WTC11 (cell line): Measurements from ENCODE around the gene HEPHL1. TPM values are rescaled to one million over a fixed set of nuclear protein-coding genes. Genes with fewer than 3 reads are reported as not detected.

ENCODE experiments used
- ATAC-seq: fragments of 200-7000 bp; cut with Tn5 transposase; 2 replicates; pipeline ENCODE4 v1.10.0; 2021; ENCODE audit warnings: mild to moderate bottlenecking, moderate library complexity
- CTCF ChIA-PET: fragments of 300-600 bp; sonication (Branson Sonifier 250); formaldehyde crosslinking; loops from one replicate; lab custom pipeline; 2021; ENCODE audit warnings: antibody characterized with exemption; lab: Charles Lee
- POLR2A ChIA-PET: fragments of 350-600 bp; sonication (Branson Sonifier 250); formaldehyde crosslinking; loops from one replicate; lab custom pipeline; 2021; ENCODE audit warnings: antibody characterized with exemption; lab: Charles Lee
- DNase-seq: peaks from one replicate; pipeline ENCODE4 v3.0.0; 2021; ENCODE audit warnings: low spot score
- H3K27ac Mint-ChIP-seq: 2 replicates; pipeline ENCODE4 v1.8.0; 2021; ENCODE audit warnings: mixed read lengths
- H3K27me3 Mint-ChIP-seq: 2 replicates; pipeline ENCODE4 v1.8.0; 2021; ENCODE audit warnings: low read depth, mild to moderate bottlenecking, moderate library complexity, mixed read lengths
- H3K36me3 Mint-ChIP-seq: 2 replicates; pipeline ENCODE4 v1.8.0; 2021; ENCODE audit warnings: mixed read lengths
- H3K4me1 Mint-ChIP-seq: 2 replicates; pipeline ENCODE4 v1.8.0; 2022; ENCODE audit warnings: mixed read lengths
- H3K4me3 Mint-ChIP-seq: 2 replicates; pipeline ENCODE4 v1.8.0; 2021; ENCODE audit warnings: mild to moderate bottlenecking, moderate library complexity, mixed read lengths
- H3K9me3 Mint-ChIP-seq: 2 replicates; pipeline ENCODE4 v1.8.0; 2021; ENCODE audit warnings: mixed read lengths
- AR ChIP-seq: fragments of 250-450 bp; sonication (Bioruptor Pico); IDR thresholded peaks from 2 replicates; pipeline ENCODE4 v1.9.0; 2021; ENCODE audit warnings: mild to moderate bottlenecking
- ATF2 ChIP-seq: sonication (generic); formaldehyde crosslinking; IDR thresholded peaks from 2 replicates; pipeline ENCODE4 v1.8.1; 2022; ENCODE audit warnings: low read depth, missing genetic modification reagents, borderline replicate concordance
- FOXP1 ChIP-seq: sonication (generic); formaldehyde crosslinking; IDR thresholded peaks from 2 replicates; pipeline ENCODE4 v1.8.0; 2022; ENCODE audit warnings: missing genetic modification reagents, mild to moderate bottlenecking, moderate library complexity, borderline replicate concordance
- MLX ChIP-seq: sonication (generic); formaldehyde crosslinking; IDR thresholded peaks from 2 replicates; pipeline ENCODE4 v1.8.1; 2023; ENCODE audit warnings: mild to moderate bottlenecking, missing genetic modification reagents, moderate library complexity
- NFATC4 ChIP-seq: fragments of 250-450 bp; sonication (Bioruptor Pico); IDR thresholded peaks from 2 replicates; pipeline ENCODE4 v1.9.0; 2021; ENCODE audit warnings: mild to moderate bottlenecking
- NFE2L1 ChIP-seq: sonication (generic); formaldehyde crosslinking; IDR thresholded peaks from 2 replicates; pipeline ENCODE4 v1.8.1; 2023; ENCODE audit warnings: missing genetic modification reagents
- NFYB ChIP-seq: sonication (generic); formaldehyde crosslinking; conservative IDR thresholded peaks from 2 replicates; pipeline ENCODE4 v1.8.0; 2022; ENCODE audit warnings: low read depth, missing genetic modification reagents
- SMAD4 ChIP-seq: sonication (generic); formaldehyde crosslinking; IDR thresholded peaks from 2 replicates; pipeline ENCODE4 v1.8.0; 2022; ENCODE audit warnings: mild to moderate bottlenecking, missing genetic modification reagents
- SOX15 ChIP-seq: fragments of 250-450 bp; sonication (Bioruptor Pico); IDR thresholded peaks from 2 replicates; pipeline ENCODE4 v1.9.0; 2021; ENCODE audit warnings: mild to moderate bottlenecking
- TCF7 ChIP-seq: sonication (generic); formaldehyde crosslinking; IDR thresholded peaks from 2 replicates; pipeline ENCODE4 v1.8.0; 2022; ENCODE audit warnings: mild to moderate bottlenecking, low read depth, missing genetic modification reagents, moderate library complexity
- ZNF263 ChIP-seq: sonication (generic); formaldehyde crosslinking; IDR thresholded peaks from 2 replicates; pipeline ENCODE4 v1.8.1; 2022; ENCODE audit warnings: low read depth, mild to moderate bottlenecking, moderate library complexity, missing genetic modification reagents
- ZNF396 ChIP-seq: fragments of 250-450 bp; sonication (Bioruptor Pico); IDR thresholded peaks from 2 replicates; pipeline ENCODE4 v1.8.0; 2021; ENCODE audit warnings: mild to moderate bottlenecking, moderate library complexity, borderline replicate concordance
- ZNF512 ChIP-seq: sonication (generic); formaldehyde crosslinking; IDR thresholded peaks from 2 replicates; pipeline ENCODE4 v1.8.1; 2022; ENCODE audit warnings: missing genetic modification reagents, borderline replicate concordance
- total RNA-seq: library from RNA; stranded (reverse); gene quantifications from 3 replicates; pipeline ENCODE4 v1.2.3, GENCODE V29; 2021

The HEPHL1 gene
- total RNA-seq, 1 experiment from 2014 or later = 0.13 TPM

- peaks cover 22% of the 10 kb centered on the region for H3K9me3 Mint-ChIP-seq
- ATAC-seq = no peak
- no peak for TF ChIP-seq TCF7 (CRISPR knock-in tag)
- no peak for TF ChIP-seq NFYB (CRISPR knock-in tag)
- no peak for TF ChIP-seq ZNF396
- no peak for TF ChIP-seq FOXP1
- no peak for TF ChIP-seq ZNF512
- TF ChIP-seq, all 79 proteins: peak for 0
- no peak for DNase-seq
- Mint-ChIP-seq H3K27me3 (peaks cover under 1% of the 10 kb centered on the region; the same call in 1 of the 2 replicates), H3K27ac (no peak overlapping the region), H3K4me3 (no peak overlapping the region), H3K4me1 (no peaks in the 10 kb centered on the region), H3K36me3 (peaks cover 7% of the 10 kb centered on the region)
- CTCF ChIA-PET = no interaction called here
- POLR2A ChIA-PET = no interaction called here
Observed at GRCh38 chr11:94010136-94010535, 11.0 kb upstream of the HEPHL1 start.

GRCh38 chr11:94011478-94011877 is 9.7 kb upstream of the HEPHL1 start:
- no peak for DNase-seq
- Mint-ChIP-seq H3K9me3 (peaks cover 34% of the 10 kb centered on the region), H3K27me3 (peaks cover 5% of the 10 kb centered on the region; the same call in 1 of the 2 replicates), H3K4me1 (no peaks in the 10 kb centered on the region), H3K36me3 (peaks cover 13% of the 10 kb centered on the region), H3K27ac (no peak overlapping the region)
- TF ChIP-seq MLX (CRISPR knock-in tag) (no peak), AR (CRISPR knock-in tag) (no peak), ZNF263 (no peak), NFE2L1 (CRISPR knock-in tag) (no peak)
- TF ChIP-seq, all 79 proteins: peak for 0
- ChIA-PET CTCF (no interaction called here), POLR2A (no interaction called here)
- no peak overlapping the region for H3K4me3 Mint-ChIP-seq
- no peak for ATAC-seq

GRCh38 chr11:94017446-94017845 is 3.7 kb upstream of the HEPHL1 start:
- H3K4me1 Mint-ChIP-seq = peaks cover 8% of the 10 kb centered on the region
- peaks cover 13% of the 10 kb centered on the region for H3K36me3 Mint-ChIP-seq
- no peak overlapping the region for H3K4me3 Mint-ChIP-seq
- H3K27ac Mint-ChIP-seq = no peak overlapping the region
- peaks cover 5% of the 10 kb centered on the region; the same call in 1 of the 2 replicates for H3K27me3 Mint-ChIP-seq
- no peak for DNase-seq
- peaks cover 41% of the 10 kb centered on the region for H3K9me3 Mint-ChIP-seq
- ChIA-PET POLR2A (no interaction called here), CTCF (no interaction called here)
- no peak for TF ChIP-seq ATF2
- ATAC-seq = no peak

GRCh38 chr11:94018721-94019120 is 2.4 kb upstream of the HEPHL1 start:
- no peak overlapping the region for H3K27ac Mint-ChIP-seq
- H3K4me3 Mint-ChIP-seq = no peak overlapping the region
- no peak for TF ChIP-seq SOX15 (CRISPR knock-in tag)
- no peak for TF ChIP-seq SMAD4 (CRISPR knock-in tag)
- TF ChIP-seq NFATC4 (CRISPR knock-in tag) = no peak
- TF ChIP-seq, all 79 proteins: peak for 0
- Mint-ChIP-seq H3K36me3 (peaks cover 11% of the 10 kb centered on the region), H3K9me3 (peaks cover 33% of the 10 kb centered on the region), H3K4me1 (peaks cover 8% of the 10 kb centered on the region), H3K27me3 (peaks cover 5% of the 10 kb centered on the region; the same call in 1 of the 2 replicates)
- ChIA-PET POLR2A (no interaction called here), CTCF (interaction anchor here (0.7 kb wide), 1 partner anchor 129 kb away, joined by 3 read pairs; no protein-coding TSS in a partner anchor)
- ATAC-seq = no peak
- no peak for DNase-seq
